Neuronal stem cell (in vitro differentiated cells): ENCODE measurements around the gene SLC25A30.
A peak's percentile ranks its signal among the peaks of the same experiment; 100 is the strongest.

ENCODE experiments used
- DNase-seq: peaks from one replicate; pipeline ENCODE4 v3.0.0-alpha.2; 2013; ENCODE audit warnings: low spot score
- H2AFZ ChIP-seq: one replicate; pipeline ENCODE4 v1.6.1; 2013; ENCODE audit warnings: mild to moderate bottlenecking, low read length, inconsistent platforms
- H2AK5ac ChIP-seq: 2 replicates; pipeline ENCODE4 v1.6.1; 2013; ENCODE audit warnings: low read depth, mild to moderate bottlenecking, inconsistent platforms, low read length, moderate library complexity, mixed read lengths
- H2BK120ac ChIP-seq: 2 replicates; pipeline ENCODE4 v1.6.1; 2013; ENCODE audit warnings: low read depth, mild to moderate bottlenecking, inconsistent platforms, low read length, moderate library complexity, mixed read lengths
- H2BK12ac ChIP-seq: one replicate; pipeline ENCODE4 v1.6.1; 2013; ENCODE audit warnings: low read length, inconsistent platforms
- H2BK15ac ChIP-seq: 2 replicates; pipeline ENCODE4 v1.6.1; 2013; ENCODE audit warnings: mild to moderate bottlenecking, low read length, inconsistent platforms, mixed read lengths
- H2BK5ac ChIP-seq: one replicate; pipeline ENCODE4 v1.6.1; 2013; ENCODE audit warnings: inconsistent platforms, mild to moderate bottlenecking, low read length, moderate library complexity
- H3K14ac ChIP-seq: one replicate; pipeline ENCODE4 v1.6.1; 2013; ENCODE audit warnings: low read length, inconsistent platforms
- H3K18ac ChIP-seq: 2 replicates; pipeline ENCODE4 v1.6.1; 2013; ENCODE audit warnings: low read length, inconsistent platforms
- H3K23ac ChIP-seq: 2 replicates; pipeline ENCODE4 v1.6.1; 2013; ENCODE audit warnings: low read depth, mild to moderate bottlenecking, mixed read lengths, low read length, inconsistent platforms; ENCODE audit not compliant: poor library complexity
- H3K27ac ChIP-seq: replicated peaks from 3 replicates; pipeline ENCODE4 v1.5.1; 2013; ENCODE audit warnings: low read length, inconsistent platforms
- H3K27me3 ChIP-seq, 3 experiments: 2 replicates each; pipeline ENCODE4 v1.6.1; 2013; ENCODE audit warnings: low read length in 3 of 3, mild to moderate bottlenecking in 2 of 3, inconsistent platforms in 1 of 3, low read depth in 1 of 3, mixed read lengths in 1 of 3, moderate library complexity in 1 of 3; ENCODE audit not compliant: control insufficient read depth in 3 of 3, insufficient read depth in 3 of 3
- H3K36me3 ChIP-seq, 2 donors: replicated peaks in 1 of 2; 2 replicates each; pipeline ENCODE4 v1.6.1; 2013; ENCODE audit warnings: low read length in 2 of 2; ENCODE audit not compliant: control insufficient read depth in 2 of 2, insufficient read depth in 2 of 2
- H3K4ac ChIP-seq: 2 replicates; pipeline ENCODE4 v1.6.1; 2013; ENCODE audit warnings: inconsistent platforms, mild to moderate bottlenecking, low read length, moderate library complexity
- H3K4me1 ChIP-seq, 2 donors: 1 replicate in 1 of 2; 2 replicates in 1 of 2; pipeline ENCODE4 v1.6.1; 2013; ENCODE audit warnings: low read length in 2 of 2, low read depth in 1 of 2; ENCODE audit not compliant: control insufficient read depth in 2 of 2, insufficient read depth in 1 of 2
- H3K4me2 ChIP-seq: one replicate; pipeline ENCODE4 v1.6.1; 2013; ENCODE audit warnings: mild to moderate bottlenecking, low read length, inconsistent platforms; ENCODE audit not compliant: insufficient read depth, poor library complexity, severe bottlenecking
- H3K4me3 ChIP-seq, 2 donors: 2 replicates each; pipeline ENCODE4 v1.5.1; 2013; ENCODE audit warnings: low read length in 2 of 2, mild to moderate bottlenecking in 2 of 2, inconsistent platforms in 1 of 2, moderate library complexity in 1 of 2
- H3K79me1 ChIP-seq: one replicate; pipeline ENCODE4 v1.6.1; 2013; ENCODE audit warnings: low read depth, mild to moderate bottlenecking, inconsistent platforms, low read length, moderate library complexity
- H3K9ac ChIP-seq: one replicate; pipeline ENCODE4 v1.6.1; 2013; ENCODE audit warnings: mild to moderate bottlenecking, low read depth, low read length, inconsistent platforms; ENCODE audit not compliant: poor library complexity
- H3K9me3 ChIP-seq, 2 donors: replicated peaks in 1 of 2; 2 replicates each; pipeline versions ENCODE3 to v1.6.1; 2013; ENCODE audit warnings: low read length in 2 of 2, mild to moderate bottlenecking in 2 of 2, inconsistent platforms in 1 of 2, low read depth in 1 of 2, mixed read lengths in 1 of 2, moderate library complexity in 1 of 2; ENCODE audit not compliant: control insufficient read depth in 2 of 2, insufficient read depth in 1 of 2
- H4K8ac ChIP-seq: one replicate; pipeline ENCODE4 v1.6.1; 2013; ENCODE audit warnings: low read depth, mild to moderate bottlenecking, inconsistent platforms, low read length, moderate library complexity
- H4K91ac ChIP-seq: one replicate; pipeline ENCODE4 v1.6.1; 2013; ENCODE audit warnings: low read length, low read depth, mild to moderate bottlenecking, inconsistent platforms; ENCODE audit not compliant: poor library complexity
- WGBS, 2 donors: extraction: QIAGEN DNeasy Blood & Tissue Kit; methylation state at CpG; one replicate each; pipeline ENCODE4 v1.1.7; 2013; ENCODE audit warnings: missing lambda C conversion rate in 2 of 2, mixed read lengths in 1 of 2; ENCODE audit not compliant: insufficient read length in 2 of 2, insufficient replicate concordance in 1 of 2; ENCODE audit errors: extremely low coverage in 2 of 2; 5-methylcytosine and 5-hydroxymethylcytosine counted together

SLC25A30 gene

GRCh38 chr13:45448965-45449559, 30.9 kb upstream of the SLC25A30 start:
- peaks cover 0 to 17% (median 0%) of the 10 kb centered on the region in 3 experiments for H3K27me3 ChIP-seq
- no peak overlapping the region for H4K8ac ChIP-seq
- no peaks in the 10 kb centered on the region for H3K9me3 ChIP-seq
- no CpG with 5 or more reads among the region's 1 CpG for WGBS, 2 donors
- no peak overlapping the region for H3K14ac ChIP-seq
- H3K4me2 ChIP-seq: peak overlapping the region; percentile 11
- H2BK15ac ChIP-seq: no peak overlapping the region
- no peak overlapping the region for H3K9ac ChIP-seq
- no peak overlapping the region for H2AK5ac ChIP-seq
- no peak overlapping the region for H2AFZ ChIP-seq
- no peak overlapping the region for H2BK120ac ChIP-seq
- H2BK12ac ChIP-seq: no peak overlapping the region
- no peaks in the 10 kb centered on the region for H3K79me1 ChIP-seq
- no peaks in the 10 kb centered on the region for H3K36me3 ChIP-seq
- H3K4me3 ChIP-seq: no peak overlapping the region
- H3K27ac ChIP-seq: no peak overlapping the region
- H3K4ac ChIP-seq: no peak overlapping the region
- H2BK5ac ChIP-seq: no peak overlapping the region
- H3K23ac ChIP-seq: no peak overlapping the region
- no peak for DNase-seq
- H4K91ac ChIP-seq: no peak overlapping the region
- peaks cover 0 to 3% of the 10 kb centered on the region in 2 donors for H3K4me1 ChIP-seq
- H3K18ac ChIP-seq: no peak overlapping the region

DNA sequence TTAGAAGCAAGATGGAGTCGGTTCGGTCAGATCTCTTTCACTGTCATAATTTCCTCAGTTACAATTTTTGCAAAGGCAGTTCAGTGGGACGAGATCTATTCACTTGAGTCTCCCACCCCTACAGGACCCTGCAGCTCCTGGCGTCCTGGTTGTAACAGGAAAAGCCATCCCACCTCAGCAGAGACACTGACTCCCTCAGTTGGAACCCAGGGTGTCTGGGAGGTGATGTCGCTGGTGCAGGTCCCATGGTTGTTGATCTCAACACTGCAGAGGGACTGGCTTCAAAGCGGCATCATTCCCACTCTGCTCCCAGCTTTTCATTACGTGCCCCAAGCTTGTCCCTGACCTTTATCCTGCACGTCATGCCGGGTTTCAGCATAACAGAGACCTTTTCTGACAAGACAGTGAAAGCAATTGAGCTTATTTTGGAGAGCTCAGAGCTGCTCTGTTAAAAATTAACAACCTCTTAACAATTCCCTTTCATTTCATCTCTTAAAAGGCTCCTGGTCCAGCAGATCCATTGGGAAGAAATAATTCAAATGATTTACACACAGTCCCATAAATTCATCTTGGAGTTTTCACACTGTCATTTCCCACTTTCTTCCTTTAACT, 29.0 kb upstream of the SLC25A30 start:
- no CpG with 5 or more reads among the region's 9 CpGs for WGBS, 2 donors
- H3K9ac ChIP-seq: no peak overlapping the region
- no peak overlapping the region for H3K14ac ChIP-seq
- H3K9me3 ChIP-seq: no peaks in the 10 kb centered on the region
- H4K91ac ChIP-seq: no peak overlapping the region
- H2BK120ac ChIP-seq: no peak overlapping the region
- no peak overlapping the region for H3K27ac ChIP-seq
- H3K4me1 ChIP-seq: peaks cover 0 to 3% of the 10 kb centered on the region in 2 donors
- no peak for DNase-seq
- H3K4ac ChIP-seq: no peak overlapping the region
- H3K27me3 ChIP-seq: peaks cover 0 to 17% (median 0%) of the 10 kb centered on the region in 3 experiments
- no peaks in the 10 kb centered on the region for H3K36me3 ChIP-seq
- H2AFZ ChIP-seq: peak overlapping the region; percentile 45
- no peak overlapping the region for H2BK12ac ChIP-seq
- H3K23ac ChIP-seq: no peak overlapping the region
- H2BK15ac ChIP-seq: no peak overlapping the region
- no peak overlapping the region for H2BK5ac ChIP-seq
- H3K4me3 ChIP-seq: no peak overlapping the region
- no peaks in the 10 kb centered on the region for H3K79me1 ChIP-seq
- no peak overlapping the region for H4K8ac ChIP-seq
- no peak overlapping the region for H3K4me2 ChIP-seq
- H2AK5ac ChIP-seq: no peak overlapping the region
- H3K18ac ChIP-seq: no peak overlapping the region

GRCh38 chr13:45446181-45446580, 28.0 kb upstream of the SLC25A30 start:
- Histone ChIP-seq H3K36me3 (no peaks in the 10 kb centered on the region), H3K27ac (no peak overlapping the region), H3K27me3 (peaks cover 0 to 17% (median 0%) of the 10 kb centered on the region in 3 experiments), H2AFZ (no peak overlapping the region), H3K4me2 (no peak overlapping the region), H2BK12ac (no peak overlapping the region), H4K91ac (no peak overlapping the region), H3K4me1 (peaks cover 0 to 3% of the 10 kb centered on the region in 2 donors), H2BK15ac (no peak overlapping the region), H2BK120ac (no peak overlapping the region), H3K18ac (no peak overlapping the region), H4K8ac (no peak overlapping the region), H3K14ac (no peak overlapping the region), H3K23ac (no peak overlapping the region), H2AK5ac (no peak overlapping the region), H3K9me3 (no peaks in the 10 kb centered on the region), H3K4ac (no peak overlapping the region), H2BK5ac (no peak overlapping the region), H3K79me1 (no peaks in the 10 kb centered on the region), H3K4me3 (no peak overlapping the region), H3K9ac (no peak overlapping the region)
- no CpG with 5 or more reads among the region's 7 CpGs for WGBS, 2 donors
- no peak for DNase-seq

GRCh38 chr13:45445053-45445452, 26.9 kb upstream of the SLC25A30 start:
- Histone ChIP-seq H3K27me3 (peaks cover 0 to 17% (median 0%) of the 10 kb centered on the region in 3 experiments), H3K4me1 (peaks cover 0 to 3% of the 10 kb centered on the region in 2 donors), H3K4me2 (no peak overlapping the region), H4K91ac (no peak overlapping the region), H3K4ac (no peak overlapping the region), H2BK120ac (no peak overlapping the region), H2BK12ac (no peak overlapping the region), H4K8ac (no peak overlapping the region), H3K36me3 (no peaks in the 10 kb centered on the region), H3K18ac (no peak overlapping the region), H2BK15ac (no peak overlapping the region), H3K27ac (no peak overlapping the region), H2BK5ac (no peak overlapping the region), H3K4me3 (no peak overlapping the region), H3K79me1 (no peaks in the 10 kb centered on the region), H2AK5ac (no peak overlapping the region), H3K9me3 (no peaks in the 10 kb centered on the region), H3K14ac (no peak overlapping the region), H3K23ac (no peak overlapping the region), H3K9ac (no peak overlapping the region), H2AFZ (no peak overlapping the region)
- DNase-seq: no peak
- no CpG with 5 or more reads among the region's 6 CpGs for WGBS, 2 donors
